Cardiac muscle cell (in vitro differentiated cells and primary cell): ENCODE measurements around the gene KCNIP1. TPM values are rescaled to one million over a fixed set of nuclear protein-coding genes. Genes with fewer than 3 reads are reported as not detected.

Experiments used
- DNase-seq, 2 donors: peaks; one replicate each; pipeline versions ENCODE4 v3.0.0 to v3.0.0-alpha.2; 2010 to 2017; ENCODE audit warnings: low read depth in 1 of 2, low spot score in 1 of 2
- H3K27ac ChIP-seq: fragments of 200-600 bp; sonication (generic); 2 replicates; pipeline ENCODE4 v1.5.1; 2016
- H3K27me3 ChIP-seq: fragments of 200-600 bp; sonication (generic); 2 replicates; pipeline ENCODE4 v1.6.0; 2016; ENCODE audit warnings: control low read depth
- H3K36me3 ChIP-seq: fragments of 200-600 bp; sonication (generic); 2 replicates; pipeline ENCODE4 v1.5.1; 2016; ENCODE audit warnings: control low read depth
- H3K4me1 ChIP-seq: fragments of 200-600 bp; sonication (generic); 2 replicates; pipeline ENCODE4 v1.8.1; 2017; ENCODE audit warnings: low read depth, mild to moderate bottlenecking, mixed run types
- H3K4me3 ChIP-seq: fragments of 200-600 bp; sonication (generic); 2 replicates; pipeline ENCODE4 v1.5.1; 2016; ENCODE audit warnings: mild to moderate bottlenecking
- H3K9me3 ChIP-seq: fragments of 200-600 bp; sonication (generic); 2 replicates; pipeline ENCODE4 v1.5.1; 2017; ENCODE audit warnings: low read depth, mild to moderate bottlenecking, control low read depth
- polyA plus RNA-seq: library from polyadenylated mRNA; unstranded; fragments of >200 nt; fragmentation: Nextera tagmentation; extraction: Ambion mirVana; gene quantifications from 2 replicates; pipeline ENCODE4 v1.2.1, GENCODE V29; 2016
- total RNA-seq: library from RNA; depleted of rRNA; stranded (reverse); fragments of >200 nt; gene quantifications from 2 replicates; pipeline ENCODE4 v1.2.3, GENCODE V29; 2016
- TF ChIP-seq, protein P1 (sequence below): IDR thresholded peaks from 2 replicates; pipeline ENCODE4 v1.5.1; 2012; ENCODE audit warnings: low read depth, mild to moderate bottlenecking, low read length

Gene KCNIP1
- total and polyA plus RNA-seq, 2 experiments from 2014 or later, result 0.09 TPM; not detected in 1

DNA sequence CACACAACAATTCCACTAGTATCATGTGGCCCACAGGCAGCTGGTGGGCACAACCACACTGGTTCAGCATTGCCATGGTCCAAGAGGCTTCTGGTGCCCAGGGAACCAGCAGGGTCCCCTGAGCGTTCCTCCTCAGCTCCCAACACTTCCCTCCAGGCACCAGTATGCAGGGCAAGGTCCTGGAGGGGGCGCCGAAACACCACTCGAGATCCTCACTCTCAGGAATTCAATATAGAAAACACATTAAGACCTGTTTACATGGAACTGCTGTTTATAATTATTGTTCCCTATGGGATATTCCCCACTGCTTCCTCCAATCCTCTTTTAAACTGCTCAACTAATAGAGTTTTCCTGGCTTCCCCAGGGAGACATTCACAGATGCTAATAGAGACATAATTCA lies 187.8 kb downstream of the KCNIP1 start:
- TF ChIP-seq, protein P1, sequence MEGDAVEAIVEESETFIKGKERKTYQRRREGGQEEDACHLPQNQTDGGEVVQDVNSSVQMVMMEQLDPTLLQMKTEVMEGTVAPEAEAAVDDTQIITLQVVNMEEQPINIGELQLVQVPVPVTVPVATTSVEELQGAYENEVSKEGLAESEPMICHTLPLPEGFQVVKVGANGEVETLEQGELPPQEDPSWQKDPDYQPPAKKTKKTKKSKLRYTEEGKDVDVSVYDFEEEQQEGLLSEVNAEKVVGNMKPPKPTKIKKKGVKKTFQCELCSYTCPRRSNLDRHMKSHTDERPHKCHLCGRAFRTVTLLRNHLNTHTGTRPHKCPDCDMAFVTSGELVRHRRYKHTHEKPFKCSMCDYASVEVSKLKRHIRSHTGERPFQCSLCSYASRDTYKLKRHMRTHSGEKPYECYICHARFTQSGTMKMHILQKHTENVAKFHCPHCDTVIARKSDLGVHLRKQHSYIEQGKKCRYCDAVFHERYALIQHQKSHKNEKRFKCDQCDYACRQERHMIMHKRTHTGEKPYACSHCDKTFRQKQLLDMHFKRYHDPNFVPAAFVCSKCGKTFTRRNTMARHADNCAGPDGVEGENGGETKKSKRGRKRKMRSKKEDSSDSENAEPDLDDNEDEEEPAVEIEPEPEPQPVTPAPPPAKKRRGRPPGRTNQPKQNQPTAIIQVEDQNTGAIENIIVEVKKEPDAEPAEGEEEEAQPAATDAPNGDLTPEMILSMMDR, result no peak

DNA sequence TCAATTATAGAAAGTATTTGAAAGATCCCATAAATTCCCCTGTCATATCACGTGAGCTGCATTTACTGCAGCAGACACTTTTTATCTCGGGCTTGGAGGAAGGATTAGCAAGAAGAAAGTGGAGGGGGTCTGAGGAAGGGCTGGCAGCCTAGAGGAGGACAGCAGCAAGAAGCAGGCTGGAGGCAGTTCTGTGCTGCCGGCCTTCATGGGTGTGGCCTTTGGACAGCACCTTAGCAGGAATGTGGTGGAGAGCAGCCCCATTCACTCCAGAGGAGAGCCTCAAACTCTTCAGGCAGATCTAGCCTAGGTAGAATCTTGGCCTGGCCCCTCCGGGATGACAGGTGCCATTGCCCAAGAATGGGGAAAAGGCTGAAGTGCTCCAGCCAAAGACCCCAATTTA lies 189.9 kb downstream of the KCNIP1 start:
- Histone ChIP-seq H3K4me1 (no peaks in the 10 kb centered on the region), H3K4me3 (no peak overlapping the region), H3K9me3 (no peaks in the 10 kb centered on the region), H3K36me3 (no peaks in the 10 kb centered on the region), H3K27me3 (peaks cover 25% of the 10 kb centered on the region), H3K27ac (no peak overlapping the region)
- peak in 1 of 2 donors; percentile 47 for DNase-seq
- TF ChIP-seq, protein P1, result no peak

More for the DNA sequence above, 187.8 kb downstream of the KCNIP1 start:
- no peaks in the 10 kb centered on the region for H3K4me1 ChIP-seq
- DNase-seq, result no peak
- no peak overlapping the region for H3K4me3 ChIP-seq
- no peaks in the 10 kb centered on the region for H3K9me3 ChIP-seq
- peaks cover 31% of the 10 kb centered on the region for H3K27me3 ChIP-seq
- no peak overlapping the region for H3K27ac ChIP-seq
- H3K36me3 ChIP-seq, result no peaks in the 10 kb centered on the region

DNA sequence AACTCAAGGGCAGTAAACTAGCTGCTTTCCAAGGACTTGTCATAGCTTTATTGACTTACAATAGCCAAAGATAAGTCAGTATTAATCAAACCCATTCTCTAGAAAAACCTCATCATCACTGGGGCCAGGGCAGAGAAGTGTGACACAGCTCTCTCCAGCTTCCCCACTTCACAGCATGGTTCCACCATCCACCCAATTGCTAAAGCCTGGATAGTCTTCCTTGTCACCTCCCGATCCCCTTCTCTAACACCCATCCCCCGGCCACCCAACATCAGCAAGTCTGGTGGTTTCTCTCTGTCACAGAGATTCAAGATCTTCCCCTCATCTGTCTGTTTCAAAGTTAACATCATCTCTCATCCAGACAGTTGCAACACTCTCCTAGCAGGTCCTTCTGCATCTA lies 191.1 kb downstream of the KCNIP1 start:
- no peak for DNase-seq
- Histone ChIP-seq H3K27ac (no peak overlapping the region), H3K4me3 (no peak overlapping the region), H3K36me3 (no peaks in the 10 kb centered on the region), H3K27me3 (peaks cover 20% of the 10 kb centered on the region), H3K4me1 (no peaks in the 10 kb centered on the region), H3K9me3 (no peaks in the 10 kb centered on the region)
- TF ChIP-seq, protein P1, result no peak

DNA sequence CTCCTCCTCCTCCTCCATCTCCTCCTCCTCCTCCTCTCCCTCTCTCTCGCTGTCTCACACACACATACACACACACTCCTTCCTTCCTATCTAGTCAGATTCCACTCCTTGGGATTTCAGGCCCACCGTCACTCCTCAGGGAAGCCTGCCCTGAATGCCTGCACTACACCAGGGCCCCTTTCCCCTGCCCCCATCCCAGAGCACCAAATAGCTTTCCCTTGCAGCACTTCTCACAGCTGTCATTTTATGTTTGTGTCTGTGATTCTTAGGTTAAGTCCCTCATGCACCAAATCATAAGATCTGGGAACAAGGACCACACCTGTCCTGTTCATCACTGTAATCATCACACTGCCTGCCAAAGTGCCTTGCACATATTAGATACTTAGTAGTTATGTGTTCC lies 193.2 kb downstream of the KCNIP1 start:
- TF ChIP-seq, protein P1, result no peak
- Histone ChIP-seq H3K27me3 (peaks cover under 1% of the 10 kb centered on the region), H3K4me3 (no peak overlapping the region), H3K36me3 (no peaks in the 10 kb centered on the region), H3K9me3 (no peaks in the 10 kb centered on the region), H3K4me1 (no peaks in the 10 kb centered on the region), H3K27ac (no peak overlapping the region)
- DNase-seq, result no peak

DNA sequence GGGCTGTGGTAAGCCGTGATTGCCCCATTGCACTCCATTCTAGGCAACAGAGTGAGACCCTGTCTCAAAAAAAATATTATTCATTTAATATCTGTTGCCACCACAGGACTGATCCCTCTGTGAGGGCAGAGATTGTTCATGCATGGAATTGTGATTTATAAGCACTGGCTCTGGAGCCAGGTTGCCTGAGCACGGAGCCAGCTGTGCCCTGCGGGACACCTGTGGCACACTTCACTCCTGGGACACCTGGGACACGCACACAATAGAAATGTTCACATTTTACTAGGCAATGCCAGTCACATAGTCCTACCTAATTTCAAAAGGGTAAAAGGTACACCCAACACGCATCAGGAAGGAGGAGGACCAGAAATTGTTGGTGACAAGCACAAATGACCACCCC lies 196.7 kb downstream of the KCNIP1 start:
- TF ChIP-seq, protein P1, result no peak
- no peaks in the 10 kb centered on the region for H3K27me3 ChIP-seq
- H3K9me3 ChIP-seq, result no peaks in the 10 kb centered on the region
- no peak overlapping the region for H3K4me3 ChIP-seq
- H3K27ac ChIP-seq, result no peak overlapping the region
- DNase-seq, result no peak
- H3K36me3 ChIP-seq, result no peaks in the 10 kb centered on the region
- no peaks in the 10 kb centered on the region for H3K4me1 ChIP-seq

DNA sequence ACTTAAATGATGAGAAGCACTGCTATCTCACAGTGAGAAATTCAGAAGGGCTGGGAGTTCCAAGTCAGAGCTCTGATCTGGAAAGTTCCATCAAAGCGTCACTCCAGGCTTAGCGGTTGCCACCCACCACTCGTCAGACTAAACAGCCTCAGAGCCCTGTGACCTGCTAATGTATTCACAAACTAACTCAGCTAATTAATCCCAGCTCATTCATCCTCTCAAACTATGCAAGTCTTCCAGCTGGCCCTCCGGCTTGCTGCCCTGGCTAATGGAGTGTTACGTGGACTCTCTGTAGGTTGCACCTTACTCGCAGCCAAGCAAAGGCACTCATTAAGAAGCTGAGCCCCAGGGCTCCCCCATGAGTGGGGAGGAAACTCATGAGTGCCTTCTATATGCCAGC lies 197.5 kb downstream of the KCNIP1 start:
- Histone ChIP-seq H3K27ac (no peak overlapping the region), H3K4me3 (no peak overlapping the region), H3K27me3 (no peaks in the 10 kb centered on the region), H3K9me3 (no peaks in the 10 kb centered on the region), H3K36me3 (no peaks in the 10 kb centered on the region), H3K4me1 (no peaks in the 10 kb centered on the region)
- no peak for DNase-seq
- TF ChIP-seq, protein P1, result no peak
